ENCODE data around the gene EDAR. TPM values are rescaled to one million over a fixed set of nuclear protein-coding genes. Genes with fewer than 3 reads are reported as not detected.

Gene EDAR
- total RNA-seq, 1 experiment from 2014 or later, result 0.15 TPM

- Histone ChIP-seq H3K27ac (ENCODE audit: low read depth, low read length) (no peak overlapping the region), H3K9me3 (ENCODE audit: control insufficient read depth in 1 of 2, insufficient read depth in 1 of 2, low read depth in 1 of 2, low read length in 2 of 2) (no peaks in the 10 kb centered on the region), H3K4me1 (ENCODE audit: control insufficient read depth in 1 of 2, insufficient read depth in 2 of 2, low read length in 2 of 2) (peaks cover 2 to 3% of the 10 kb centered on the region in 2 experiments; a peak in 1 of 4 replicates), H3K4me2 (ENCODE audit: low read length) (no peak overlapping the region), H4K20me1 (ENCODE audit: insufficient read depth) (no peaks in the 10 kb centered on the region), H2AFZ (ENCODE audit: low read depth, low read length, poor library complexity, severe bottlenecking) (no peak overlapping the region), H3K27me3 (ENCODE audit: insufficient read depth, low read length) (peaks cover 11% of the 10 kb centered on the region; the same call in 1 of the 2 replicates), H3K36me3 (ENCODE audit: control insufficient read depth in 1 of 2, insufficient read depth in 2 of 2, low read length in 2 of 2) (no peaks in the 10 kb centered on the region), H3K9me2 (ENCODE audit: insufficient read depth) (no peaks in the 10 kb centered on the region), H3K79me2 (ENCODE audit: insufficient read depth, low read length) (no peaks in the 10 kb centered on the region), H3K9ac (ENCODE audit: low read length) (no peak overlapping the region), H3K4me3 (replicated peaks in 1 of 2; ENCODE audit: low read depth in 1 of 2, low read length in 2 of 2) (no peak overlapping the region)
- DNase-seq (ENCODE audit: low read depth, low spot score) (no peak), ATAC-seq (0 out of 2 replicates have a peak, but pooled peaks have one; percentile 17)
- ChIA-PET POLR2A (no interaction called here), CTCF (no interaction called here), RAD21 (ENCODE audit: low non-redundant PET in 1 of 2, low total read pairs in 2 of 2, uncharacterized antibody in 2 of 2, unreplicated experiment in 2 of 2) (no interaction called here)
- TF ChIP-seq SP1 (IDR thresholded peaks at IDR 0.05; ENCODE audit: low read depth) (no peak), TCF7L2 (IDR thresholded peaks at IDR 0.05; ENCODE audit: borderline replicate concordance, extremely low read depth, insufficient read depth, insufficient read length) (no peak), ZFX (IDR thresholded peaks at IDR 0.05) (no peak), CEBPB (IDR thresholded peaks at IDR 0.05; ENCODE audit: low read depth) (no peak), SRF (IDR thresholded peaks at IDR 0.05; ENCODE audit: low read depth) (no peak), ELF1 (IDR thresholded peaks at IDR 0.05; ENCODE audit: borderline replicate concordance, low read depth) (no peak), CBX3 (IDR thresholded peaks at IDR 0.05; ENCODE audit: low read depth) (no peak), JUND (IDR thresholded peaks at IDR 0.05) (no peak), FOSL1 (IDR thresholded peaks at IDR 0.05; ENCODE audit: low read depth) (no peak), YY1 (IDR thresholded peaks at IDR 0.05; ENCODE audit: extremely low read depth, insufficient replicate concordance, low read depth, low read length) (no peak), CTCF (IDR thresholded peaks at IDR 0.05 in 2 of 3, conservative IDR thresholded peaks at IDR 0.05 in 1 of 3; ENCODE audit: borderline replicate concordance in 1 of 3, insufficient read depth in 1 of 3, low read depth in 2 of 3, low read length in 2 of 3) (no peak), POLR2AphosphoS5 (IDR thresholded peaks at IDR 0.05; ENCODE audit: low read depth, low read length) (no peak), REST (IDR thresholded peaks at IDR 0.05; ENCODE audit: low read depth) (no peak), MAX (IDR thresholded peaks at IDR 0.05) (no peak), SIN3A (IDR thresholded peaks at IDR 0.05; ENCODE audit: low read depth) (no peak), EGR1 (IDR thresholded peaks at IDR 0.05; ENCODE audit: low read depth) (no peak), RAD21 (IDR thresholded peaks at IDR 0.05; ENCODE audit: low read depth) (no peak), EZH2 (IDR thresholded peaks at IDR 0.05) (no peak), POLR2A (IDR thresholded peaks at IDR 0.05; ENCODE audit: borderline replicate concordance, extremely low read depth, insufficient read depth, insufficient read length) (no peak)
- intact Hi-C loops (cut with micrococcal nuclease), result no loop called here
- BruUV-seq (replicated peaks), result no TSS peak
Measured at GRCh38 chr2:109016376-109016775, 27.4 kb upstream of the EDAR start.
